B cell (primary cell): ENCODE measurements around the gene SH2D5. TPM values are rescaled to one million over a fixed set of nuclear protein-coding genes. Genes with fewer than 3 reads are reported as not detected.

Experiments
- ATAC-seq: fragments of 200-7000 bp; cut with Tn5 transposase; one replicate; pipeline ENCODE4 v1.10.0; 2021; ENCODE audit warnings: low read depth, mild to moderate bottlenecking, moderate number of reproducible peaks, moderate library complexity
- CTCF ChIA-PET: fragments of 350-600 bp; sonication (Branson Sonifier 250); formaldehyde crosslinking; loops from one replicate; lab custom pipeline; 2021; ENCODE audit warnings: antibody characterized with exemption, inconsistent platforms; lab: Charles Lee
- POLR2A ChIA-PET: fragments of 350-600 bp; sonication (Branson Sonifier 250); formaldehyde crosslinking; loops from one replicate; lab custom pipeline; 2021; ENCODE audit warnings: antibody characterized with exemption; lab: Charles Lee
- DNase-seq: peaks from one replicate; pipeline ENCODE4 v3.0.0; 2013
- H2AFZ ChIP-seq: 2 replicates; pipeline ENCODE4 v1.6.1; 2012; ENCODE audit warnings: mild to moderate bottlenecking, low read depth, low read length; ENCODE audit not compliant: insufficient read depth, poor library complexity, severe bottlenecking
- H3K27ac ChIP-seq, 2 donors: 1 replicate in 1 of 2; 2 replicates in 1 of 2; pipeline ENCODE4 v1.5.1; 2012 to 2013; ENCODE audit warnings: low read length in 2 of 2, mild to moderate bottlenecking in 2 of 2, moderate library complexity in 1 of 2
- H3K27me3 ChIP-seq, 4 experiments: fragments of 200-600 bp in 1 of 4; sonication (generic) in 1 of 4; replicated peaks in 1 of 4; 1 replicate in 2 of 4; 2 replicates in 2 of 4; pipeline versions ENCODE4 v1.6.1 to v1.7.0; 2013 to 2016; ENCODE audit warnings: low read length in 3 of 4, mild to moderate bottlenecking in 2 of 4, mixed read lengths in 1 of 4, moderate library complexity in 1 of 4; ENCODE audit not compliant: insufficient read depth in 4 of 4, control insufficient read depth in 3 of 4; ENCODE audit errors: control extremely low read depth in 1 of 4
- H3K36me3 ChIP-seq, 2 experiments: replicated peaks in 1 of 2; 1 replicate in 1 of 2; 2 replicates in 1 of 2; pipeline versions ENCODE4 v1.6.1 to v1.7.1; 2013; ENCODE audit warnings: low read length in 1 of 2; ENCODE audit not compliant: insufficient read depth in 2 of 2, control insufficient read depth in 1 of 2; ENCODE audit errors: control extremely low read depth in 1 of 2, extremely low read depth in 1 of 2
- H3K4me1 ChIP-seq, 2 donors: fragments of 200-600 bp in 1 of 2; sonication (generic) in 1 of 2; 1 replicate in 1 of 2; 2 replicates in 1 of 2; pipeline versions ENCODE4 v1.5.1 to v1.6.1; 2013 to 2017; ENCODE audit warnings: low read length in 2 of 2; ENCODE audit not compliant: control insufficient read depth in 2 of 2, insufficient read depth in 2 of 2
- H3K4me2 ChIP-seq: replicated peaks from 2 replicates; pipeline ENCODE3; 2012; ENCODE audit warnings: mild to moderate bottlenecking, low read depth, low read length; ENCODE audit not compliant: poor library complexity, severe bottlenecking
- H3K4me3 ChIP-seq, 5 experiments: fragments of 200-600 bp in 1 of 5; sonication (generic) in 1 of 5; 1 replicate in 3 of 5; 2 replicates in 2 of 5; pipeline versions ENCODE4 v1.5.1 to v1.7.0; 2011 to 2016; ENCODE audit warnings: low read length in 4 of 5, mild to moderate bottlenecking in 4 of 5, low read depth in 2 of 5, control low read depth in 1 of 5, moderate library complexity in 1 of 5; ENCODE audit not compliant: insufficient read depth in 1 of 5; ENCODE audit errors: control extremely low read depth in 1 of 5, extremely low read depth in 1 of 5
- H3K79me2 ChIP-seq: fragments of 200-600 bp; sonication (generic); one replicate; pipeline ENCODE4 v1.6.0; 2016; ENCODE audit warnings: low read length; ENCODE audit not compliant: control insufficient read depth, insufficient read depth
- H3K9ac ChIP-seq: fragments of 200-600 bp; sonication (generic); 2 replicates; pipeline ENCODE4 v1.6.1; 2017; ENCODE audit warnings: mild to moderate bottlenecking, low read length, moderate library complexity
- H3K9me3 ChIP-seq, 3 donors: one replicate each; pipeline versions ENCODE4 v1.6.1 to v1.7.1; 2013; ENCODE audit warnings: low read length in 2 of 3; ENCODE audit not compliant: control insufficient read depth in 2 of 3, insufficient read depth in 1 of 3; ENCODE audit errors: control extremely low read depth in 1 of 3
- H4K20me1 ChIP-seq: 2 replicates; pipeline ENCODE4 v1.6.0; 2012; ENCODE audit warnings: mild to moderate bottlenecking, low read length; ENCODE audit not compliant: insufficient read depth, control insufficient read depth, poor library complexity, severe bottlenecking
- H3K27ac Mint-ChIP-seq: one replicate; pipeline ENCODE4 v1.8.0; 2021; ENCODE audit warnings: mixed read lengths
- H3K27me3 Mint-ChIP-seq: one replicate; pipeline ENCODE4 v1.8.0; 2021; ENCODE audit warnings: mixed read lengths
- H3K4me1 Mint-ChIP-seq: one replicate; pipeline ENCODE4 v1.8.0; 2021; ENCODE audit warnings: mixed read lengths
- H3K4me3 Mint-ChIP-seq: one replicate; pipeline ENCODE4 v1.8.0; 2021; ENCODE audit warnings: mixed read lengths
- H3K9me3 Mint-ChIP-seq: one replicate; pipeline ENCODE4 v1.8.0; 2022; ENCODE audit warnings: mixed read lengths; ENCODE audit not compliant: insufficient read depth
- EZH2 ChIP-seq: IDR thresholded peaks from 2 replicates; pipeline ENCODE4 v1.6.1; 2012; ENCODE audit warnings: borderline replicate concordance, low read depth, mild to moderate bottlenecking, moderate library complexity, low read length; ENCODE audit not compliant: insufficient read depth, poor library complexity, severe bottlenecking
- WGBS: methylation state at CpG from one replicate; pipeline ENCODE4 v1.1.5; 2013; ENCODE audit warnings: missing lambda C conversion rate; ENCODE audit not compliant: insufficient coverage; 5-methylcytosine and 5-hydroxymethylcytosine counted together
- intact Hi-C: fragments of 100-400 bp; cut with micrococcal nuclease; formaldehyde crosslinking; loops from one replicate; pipeline ENCODE4 v1.10.0; 2022
- polyA plus RNA-seq: library from polyadenylated mRNA; depleted of rRNA; stranded (reverse); fragments of >200 nt; gene quantifications from 2 replicates; pipeline ENCODE4 v1.2.3, GENCODE V29; 2012
- total RNA-seq, 2 donors: library from RNA; stranded (reverse); fragments of 120-200 nt in 1 of 2; gene quantifications; 1 replicate in 1 of 2; 2 replicates in 1 of 2; pipeline versions ENCODE4 v1.2.3 to v1.2.4, GENCODE V29; 2013 to 2022
- TF ChIP-seq, protein P1 (sequence below): fragments of 200-600 bp; IDR thresholded peaks from one replicate; pipeline ENCODE4 v1.8.0; 2022; ENCODE audit warnings: antibody characterized with exemption, mild to moderate bottlenecking

SH2D5 gene
- total and polyA plus RNA-seq, 2 donors (not counting 1 experiment from before 2014, with no cell fraction given) = 0.30 TPM; not detected in 1

DNA sequence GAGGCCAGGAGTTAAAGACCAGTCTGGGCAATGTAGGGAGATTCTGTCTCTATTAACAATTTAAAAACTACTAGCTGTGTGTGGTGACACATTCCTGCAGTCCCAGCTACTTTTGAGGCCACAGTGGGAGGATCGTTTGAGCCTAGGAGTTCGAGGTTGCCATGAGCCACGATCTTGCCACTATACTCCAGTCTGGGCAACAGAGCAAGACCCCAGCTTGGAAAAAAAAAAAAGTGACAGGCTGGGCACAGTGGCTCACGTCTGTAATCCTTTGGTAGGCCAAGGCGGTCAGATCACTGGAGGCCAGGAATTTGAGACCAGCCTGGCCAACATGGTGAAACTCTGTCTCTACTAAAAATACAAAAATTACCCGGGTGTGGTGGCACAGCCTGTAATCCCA, 27.8 kb upstream of the SH2D5 start:
- H3K9me3 Mint-ChIP-seq = no peaks in the 10 kb centered on the region
- TF ChIP-seq EZH2 = no peak
- TF ChIP-seq, protein P1, sequence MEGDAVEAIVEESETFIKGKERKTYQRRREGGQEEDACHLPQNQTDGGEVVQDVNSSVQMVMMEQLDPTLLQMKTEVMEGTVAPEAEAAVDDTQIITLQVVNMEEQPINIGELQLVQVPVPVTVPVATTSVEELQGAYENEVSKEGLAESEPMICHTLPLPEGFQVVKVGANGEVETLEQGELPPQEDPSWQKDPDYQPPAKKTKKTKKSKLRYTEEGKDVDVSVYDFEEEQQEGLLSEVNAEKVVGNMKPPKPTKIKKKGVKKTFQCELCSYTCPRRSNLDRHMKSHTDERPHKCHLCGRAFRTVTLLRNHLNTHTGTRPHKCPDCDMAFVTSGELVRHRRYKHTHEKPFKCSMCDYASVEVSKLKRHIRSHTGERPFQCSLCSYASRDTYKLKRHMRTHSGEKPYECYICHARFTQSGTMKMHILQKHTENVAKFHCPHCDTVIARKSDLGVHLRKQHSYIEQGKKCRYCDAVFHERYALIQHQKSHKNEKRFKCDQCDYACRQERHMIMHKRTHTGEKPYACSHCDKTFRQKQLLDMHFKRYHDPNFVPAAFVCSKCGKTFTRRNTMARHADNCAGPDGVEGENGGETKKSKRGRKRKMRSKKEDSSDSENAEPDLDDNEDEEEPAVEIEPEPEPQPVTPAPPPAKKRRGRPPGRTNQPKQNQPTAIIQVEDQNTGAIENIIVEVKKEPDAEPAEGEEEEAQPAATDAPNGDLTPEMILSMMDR = no peak

DNA sequence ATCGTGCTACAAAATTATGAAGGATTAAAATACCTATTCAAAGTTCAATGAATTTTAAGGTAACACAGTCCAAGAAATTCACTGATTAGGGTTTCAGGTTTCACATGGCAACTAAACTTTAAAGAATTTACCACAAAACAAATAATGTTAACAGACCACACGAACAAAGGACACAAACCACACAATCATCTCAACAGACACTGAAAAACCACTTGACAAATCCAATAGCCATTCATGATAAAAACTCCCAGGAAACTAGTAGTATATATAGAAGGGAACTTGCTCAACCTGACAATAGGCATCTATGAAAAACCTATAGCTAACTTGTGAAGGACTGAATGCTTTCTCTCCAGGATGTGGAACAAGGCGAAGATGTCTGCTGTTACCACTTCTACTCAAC, 21.1 kb upstream of the SH2D5 start:
- H3K4me1 Mint-ChIP-seq = no peaks in the 10 kb centered on the region
- CTCF ChIA-PET = no interaction called here
- WGBS = no CpG with 5 or more reads among the region's 3 CpGs
- POLR2A ChIA-PET = no interaction called here
- H3K27ac Mint-ChIP-seq = no peak overlapping the region
- H3K27me3 ChIP-seq = no peaks in the 10 kb centered on the region
- ATAC-seq = no peak
- no peaks in the 10 kb centered on the region for H3K79me2 ChIP-seq
- no peaks in the 10 kb centered on the region for H3K4me1 ChIP-seq
- H3K9me3 Mint-ChIP-seq = no peaks in the 10 kb centered on the region
- no peak overlapping the region for H3K4me3 Mint-ChIP-seq
- intact Hi-C loops = no loop called here
- H3K9me3 ChIP-seq = no peaks in the 10 kb centered on the region
- no peaks in the 10 kb centered on the region for H3K27me3 Mint-ChIP-seq
- TF ChIP-seq, protein P1 = no peak
- TF ChIP-seq EZH2 = no peak
- no peaks in the 10 kb centered on the region for H4K20me1 ChIP-seq
- no peak for DNase-seq
- H3K27ac ChIP-seq = no peak overlapping the region
- H3K9ac ChIP-seq = no peak overlapping the region
- H3K4me3 ChIP-seq = no peak overlapping the region
- no peak overlapping the region for H2AFZ ChIP-seq
- H3K4me2 ChIP-seq = no peak overlapping the region
- peaks cover 23 to 65% of the 10 kb centered on the region in 2 experiments for H3K36me3 ChIP-seq

More for the DNA sequence above, 27.8 kb upstream of the SH2D5 start:
- no peaks in the 10 kb centered on the region for H3K4me1 ChIP-seq
- CTCF ChIA-PET = no interaction called here
- peaks cover 2% of the 10 kb centered on the region for H3K79me2 ChIP-seq
- H2AFZ ChIP-seq = no peak overlapping the region
- no peak overlapping the region for H3K4me3 ChIP-seq
- no peaks in the 10 kb centered on the region for H3K4me1 Mint-ChIP-seq
- no peaks in the 10 kb centered on the region for H3K27me3 ChIP-seq
- H3K27ac Mint-ChIP-seq = no peak overlapping the region
- H3K9me3 ChIP-seq = no peaks in the 10 kb centered on the region
- 98% methylated on average over 3 of the region's 6 CpGs for WGBS
- H3K4me2 ChIP-seq = no peak overlapping the region
- peaks cover 27 to 84% of the 10 kb centered on the region in 2 experiments for H3K36me3 ChIP-seq
- H3K27me3 Mint-ChIP-seq = no peaks in the 10 kb centered on the region
- intact Hi-C loops = no loop called here
- no peak for ATAC-seq
- no peak overlapping the region for H3K9ac ChIP-seq
- no peak overlapping the region for H3K27ac ChIP-seq
- POLR2A ChIA-PET = interaction anchor here (0.6 kb wide), 1 partner anchor 231 kb away, joined by 4 read pairs; no protein-coding TSS in a partner anchor
- H3K4me3 Mint-ChIP-seq = no peak overlapping the region
- H4K20me1 ChIP-seq = no peaks in the 10 kb centered on the region
- no peak for DNase-seq
